Thyroid gland (tissue), 4 donors: ENCODE data around the gene GNB2. TPM values are rescaled to one million over a fixed set of nuclear protein-coding genes. Genes with fewer than 3 reads are reported as not detected.

Experiments used
- DNase-seq, 2 donors: peaks; one replicate each; pipeline ENCODE4 v3.0.0-alpha.2; 2019
- H3K27ac ChIP-seq, 3 donors: fragments of 200-600 bp; sonication (generic); 1 replicate in 2 of 3; 2 replicates in 1 of 3; pipeline ENCODE4 v1.5.1; 2016 to 2019; ENCODE audit warnings: mild to moderate bottlenecking in 1 of 3, moderate library complexity in 1 of 3
- H3K27me3 ChIP-seq: fragments of 200-600 bp; sonication (generic); one replicate; pipeline ENCODE4 v1.5.1; 2019
- H3K36me3 ChIP-seq, 2 donors: fragments of 200-600 bp; sonication (generic); one replicate each; pipeline ENCODE4 v1.5.1; 2016 to 2019
- H3K4me1 ChIP-seq, 2 donors: fragments of 200-600 bp; sonication (generic); one replicate each; pipeline ENCODE4 v1.5.1; 2017 to 2019
- H3K4me3 ChIP-seq, 3 donors: fragments of 200-600 bp; sonication (generic); replicated peaks in 1 of 3; 1 replicate in 2 of 3; 2 replicates in 1 of 3; pipeline ENCODE4 v1.5.1; 2016; ENCODE audit warnings: mild to moderate bottlenecking in 1 of 3
- H3K9me3 ChIP-seq: fragments of 200-600 bp; sonication (generic); one replicate; pipeline ENCODE4 v1.5.1; 2017
- POLR2A ChIP-seq, 2 donors: fragments of 450-650 bp; IDR thresholded peaks; one replicate each; pipeline ENCODE4 v1.6.1; 2017; ENCODE audit warnings: antibody characterized with exemption in 2 of 2, mild to moderate bottlenecking in 2 of 2, moderate library complexity in 1 of 2
- WGBS, 2 donors: methylation state at CpG; one replicate each; pipeline ENCODE4 v1.1.5; 2017; 5-methylcytosine and 5-hydroxymethylcytosine counted together
- intact Hi-C: fragments of 100-400 bp; cut with DNase I; formaldehyde crosslinking; loops from one replicate; pipeline ENCODE4 v1.15.1; 2023
- total RNA-seq, 4 donors: library from RNA; depleted of rRNA; stranded (reverse); fragments of >200 nt; gene quantifications; one replicate each; pipeline ENCODE4 v1.2.3, GENCODE V29; 2016
- TF ChIP-seq, protein P1 (sequence below), 6 experiments: fragments of 200-600 bp in 3 of 6; fragments of 450-650 bp in 3 of 6; sonication (generic) in 3 of 6; IDR thresholded peaks; one replicate each; pipeline ENCODE4 v1.5.1; 2016 to 2019; ENCODE audit warnings: antibody characterized with exemption in 6 of 6, mild to moderate bottlenecking in 2 of 6, inconsistent platforms in 1 of 6, moderate library complexity in 1 of 6

The GNB2 gene
- total RNA-seq, 4 donors from 2014 or later: 168 to 221 (median 186) TPM

DNA sequence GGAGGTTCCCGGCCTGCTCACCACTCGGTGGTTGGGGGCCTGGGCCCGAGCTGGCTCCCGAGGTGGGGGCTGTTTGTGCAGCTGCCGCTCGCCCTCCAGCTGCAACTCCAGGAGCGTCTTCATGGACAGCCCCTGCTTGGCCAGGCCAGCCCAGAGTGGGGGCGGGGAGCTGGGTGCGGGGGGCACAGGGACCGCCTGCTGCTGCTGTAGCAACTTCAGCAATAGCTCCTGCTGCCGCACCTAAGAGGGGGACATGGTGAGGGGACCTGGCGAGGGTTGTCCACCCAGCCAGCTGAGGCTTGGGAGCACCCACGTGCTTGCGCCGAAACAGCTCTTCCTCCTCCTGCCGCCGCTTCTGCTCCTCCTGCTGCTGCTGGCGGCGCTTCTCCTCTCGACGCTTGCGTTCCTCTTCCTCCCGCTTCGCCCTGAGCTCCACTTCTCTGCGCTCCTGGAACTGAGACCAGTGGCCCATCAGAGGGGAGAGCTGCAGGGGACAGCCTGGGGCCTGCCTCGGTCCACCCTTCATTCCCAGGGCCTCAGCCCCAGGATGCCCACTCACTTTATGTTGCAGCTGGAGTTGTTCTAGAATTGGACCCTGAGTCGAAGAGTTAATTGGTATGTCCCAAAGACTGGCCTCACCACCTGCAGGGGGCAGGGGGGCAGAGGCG is 9.6 kb downstream of the GNB2 start:
- Histone ChIP-seq H3K4me1 (peaks cover 0 to 1% of the 10 kb centered on the region in 2 donors), H3K27ac (no peak overlapping the region), H3K36me3 (peaks cover 75 to 81% of the 10 kb centered on the region in 2 donors), H3K9me3 (no peaks in the 10 kb centered on the region), H3K4me3 (no peak overlapping the region), H3K27me3 (no peaks in the 10 kb centered on the region)
- no peak for DNase-seq
- intact Hi-C loops: loop anchor here (10.0 kb wide), 1 partner anchor 218 kb away; the partner anchor contains the start of gene SPACDR
- WGBS, 2 donors: 95% methylated on average over 16 to 21 of the region's 28 CpGs
- TF ChIP-seq POLR2A (IDR thresholded peaks at IDR 0.05): no peak
- TF ChIP-seq, protein P1, sequence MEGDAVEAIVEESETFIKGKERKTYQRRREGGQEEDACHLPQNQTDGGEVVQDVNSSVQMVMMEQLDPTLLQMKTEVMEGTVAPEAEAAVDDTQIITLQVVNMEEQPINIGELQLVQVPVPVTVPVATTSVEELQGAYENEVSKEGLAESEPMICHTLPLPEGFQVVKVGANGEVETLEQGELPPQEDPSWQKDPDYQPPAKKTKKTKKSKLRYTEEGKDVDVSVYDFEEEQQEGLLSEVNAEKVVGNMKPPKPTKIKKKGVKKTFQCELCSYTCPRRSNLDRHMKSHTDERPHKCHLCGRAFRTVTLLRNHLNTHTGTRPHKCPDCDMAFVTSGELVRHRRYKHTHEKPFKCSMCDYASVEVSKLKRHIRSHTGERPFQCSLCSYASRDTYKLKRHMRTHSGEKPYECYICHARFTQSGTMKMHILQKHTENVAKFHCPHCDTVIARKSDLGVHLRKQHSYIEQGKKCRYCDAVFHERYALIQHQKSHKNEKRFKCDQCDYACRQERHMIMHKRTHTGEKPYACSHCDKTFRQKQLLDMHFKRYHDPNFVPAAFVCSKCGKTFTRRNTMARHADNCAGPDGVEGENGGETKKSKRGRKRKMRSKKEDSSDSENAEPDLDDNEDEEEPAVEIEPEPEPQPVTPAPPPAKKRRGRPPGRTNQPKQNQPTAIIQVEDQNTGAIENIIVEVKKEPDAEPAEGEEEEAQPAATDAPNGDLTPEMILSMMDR (IDR thresholded peaks at IDR 0.05): no peak

DNA sequence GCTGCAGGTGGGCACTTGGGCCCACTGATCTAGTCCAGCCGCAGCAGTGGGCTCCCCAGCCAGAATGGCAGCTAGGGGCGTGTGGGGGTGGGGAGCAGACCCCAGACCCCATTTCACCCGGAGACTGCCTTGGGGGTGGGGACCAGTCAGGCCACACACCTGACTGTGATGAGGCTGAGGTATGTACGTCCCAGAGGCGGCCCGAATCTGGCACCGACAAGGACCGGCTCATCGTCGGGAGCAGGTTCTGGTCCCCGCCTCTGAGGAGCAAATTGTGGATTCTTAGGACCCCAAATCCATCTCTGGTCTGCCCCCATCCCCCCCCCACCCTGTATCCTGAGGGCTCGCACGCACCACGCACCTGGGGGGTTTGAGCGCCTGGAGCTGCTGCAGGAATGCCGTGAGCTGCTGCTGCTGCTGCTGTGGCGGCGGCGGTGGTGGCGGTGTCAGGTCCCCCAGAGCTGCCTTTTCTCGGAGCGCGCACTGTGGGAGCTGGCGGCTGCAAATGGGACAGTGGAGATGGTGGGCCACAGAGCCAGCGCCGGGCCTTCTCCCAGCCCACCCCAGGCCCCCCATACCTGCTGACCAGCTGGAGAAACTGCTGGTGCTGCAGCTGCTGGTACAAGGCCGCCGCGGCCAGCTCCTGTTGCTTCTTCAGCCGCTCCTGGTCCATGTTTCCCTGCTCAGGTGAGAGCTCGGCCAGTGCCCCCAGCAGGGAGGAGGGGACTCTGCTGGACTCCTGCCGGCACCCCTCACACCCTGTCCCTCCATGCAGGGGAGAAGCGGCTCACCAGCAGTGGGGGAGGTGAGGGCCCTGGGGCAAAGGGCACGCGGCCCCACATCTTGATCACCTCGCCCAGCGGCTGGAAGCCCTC is 10.4 kb downstream of the GNB2 start:
- 94 to 96% methylated on average over 25 to 33 of the region's 37 CpGs for WGBS, 2 donors
- Histone ChIP-seq H3K36me3 (peaks cover 75 to 79% of the 10 kb centered on the region in 2 donors), H3K4me3 (no peak overlapping the region), H3K27me3 (no peaks in the 10 kb centered on the region), H3K9me3 (no peaks in the 10 kb centered on the region), H3K27ac (no peak overlapping the region), H3K4me1 (peaks cover 0 to 4% of the 10 kb centered on the region in 2 donors)
- intact Hi-C loops: loop anchor here (10.0 kb wide), 1 partner anchor 219 kb away; the partner anchor contains the start of gene SPACDR
- no peak for TF ChIP-seq POLR2A (IDR thresholded peaks at IDR 0.05)
- TF ChIP-seq, protein P1 (IDR thresholded peaks at IDR 0.05): no peak
- no peak for DNase-seq

GRCh38 chr7:100684534-100685042 is 11.0 kb downstream of the GNB2 start:
- Histone ChIP-seq H3K4me1 (peaks cover 0 to 6% of the 10 kb centered on the region in 2 donors), H3K36me3 (peaks cover 73 to 76% of the 10 kb centered on the region in 2 donors), H3K27ac (no peak overlapping the region), H3K9me3 (no peaks in the 10 kb centered on the region), H3K4me3 (no peak overlapping the region), H3K27me3 (no peaks in the 10 kb centered on the region)
- 93 to 95% methylated on average over 13 to 16 of the region's 16 CpGs for WGBS, 2 donors
- intact Hi-C loops: loop anchor here (5.0 to 10.0 kb wide), 2 partner anchors 117 to 220 kb away; partner anchors contain the start of gene SPACDR
- TF ChIP-seq POLR2A (IDR thresholded peaks at IDR 0.05): no peak
- TF ChIP-seq, protein P1 (IDR thresholded peaks at IDR 0.05): no peak
- no peak for DNase-seq

DNA sequence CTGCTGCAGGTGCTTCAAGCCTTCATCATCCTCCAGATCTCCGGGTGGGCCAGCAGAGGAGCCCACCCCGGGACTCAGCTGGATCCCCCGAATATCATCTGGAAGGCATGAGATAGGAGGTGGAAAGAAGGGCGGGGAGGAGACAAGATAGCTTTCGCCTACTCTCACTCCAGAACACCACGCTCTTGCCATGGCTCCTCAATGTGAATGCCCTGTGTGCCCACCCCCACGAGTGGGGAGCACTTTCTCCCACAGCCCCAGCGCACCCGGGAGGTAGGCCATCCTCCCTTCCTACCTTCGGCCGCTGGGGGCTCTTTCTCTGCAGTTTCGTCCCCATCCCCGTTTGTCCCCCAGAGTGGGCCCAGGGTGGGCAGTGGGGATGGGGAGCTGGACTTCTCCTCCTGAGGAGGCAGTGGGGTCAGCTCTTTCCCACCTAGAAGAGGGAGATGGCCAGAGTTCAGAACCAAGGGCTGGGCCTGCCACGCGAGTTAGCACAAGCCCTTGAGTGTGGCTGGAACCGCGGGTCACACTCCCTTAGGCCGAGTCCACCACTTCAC is 11.6 kb downstream of the GNB2 start:
- DNase-seq: no peak
- peaks cover 3 to 11% of the 10 kb centered on the region in 2 donors for H3K4me1 ChIP-seq
- no peak overlapping the region for H3K4me3 ChIP-seq
- no peak for TF ChIP-seq POLR2A (IDR thresholded peaks at IDR 0.05)
- TF ChIP-seq, protein P1 (IDR thresholded peaks at IDR 0.05): no peak
- no peak overlapping the region for H3K27ac ChIP-seq
- H3K36me3 ChIP-seq: peaks cover 71 to 76% of the 10 kb centered on the region in 2 donors
- 89 to 94% methylated on average over 15 to 18 of the region's 18 CpGs for WGBS, 2 donors
- no peaks in the 10 kb centered on the region for H3K9me3 ChIP-seq
- intact Hi-C loops: loop anchor here (5.0 to 10.0 kb wide), 2 partner anchors 118 to 220 kb away; partner anchors contain the start of gene SPACDR
- no peaks in the 10 kb centered on the region for H3K27me3 ChIP-seq
